Smooth muscle cell (in vitro differentiated cells): ENCODE data around the gene CD8B2. TPM values are rescaled to one million over a fixed set of nuclear protein-coding genes. Genes with fewer than 3 reads are reported as not detected.

Source experiments
- DNase-seq: peaks from one replicate; lab custom pipeline; 2025; ENCODE audit not compliant: unreplicated experiment; lab: John Stamatoyannopoulos, UW
- H2AFZ ChIP-seq: fragments of 200-600 bp; sonication (generic); 2 replicates; pipeline ENCODE4 v1.6.0; 2016; ENCODE audit warnings: antibody characterized with exemption, low read depth, mild to moderate bottlenecking
- H3F3A ChIP-seq: fragments of 200-600 bp; sonication (generic); 2 replicates; pipeline ENCODE4 v1.6.0; 2017; ENCODE audit warnings: antibody characterized with exemption, low read depth
- H3K27ac ChIP-seq: fragments of 200-600 bp; sonication (generic); 2 replicates; pipeline ENCODE4 v1.5.1; 2016; ENCODE audit warnings: low read depth, mild to moderate bottlenecking
- H3K27me3 ChIP-seq: fragments of 200-600 bp; sonication (generic); 2 replicates; pipeline ENCODE4 v1.6.1; 2016; ENCODE audit warnings: low read depth, mild to moderate bottlenecking
- H3K36me3 ChIP-seq: fragments of 200-600 bp; sonication (generic); 2 replicates; pipeline ENCODE4 v1.5.1; 2016; ENCODE audit warnings: low read depth
- H3K4me1 ChIP-seq: fragments of 200-600 bp; sonication (generic); 2 replicates; pipeline ENCODE4 v1.5.1; 2016; ENCODE audit warnings: low read depth
- H3K4me2 ChIP-seq: fragments of 200-600 bp; sonication (generic); 2 replicates; pipeline ENCODE4 v1.6.0; 2016; ENCODE audit warnings: mild to moderate bottlenecking
- H3K4me3 ChIP-seq: fragments of 200-600 bp; sonication (generic); 2 replicates; pipeline ENCODE4 v1.5.1; 2016; ENCODE audit warnings: mild to moderate bottlenecking
- H3K79me2 ChIP-seq: fragments of 200-600 bp; sonication (generic); 2 replicates; pipeline ENCODE4 v1.6.0; 2016; ENCODE audit warnings: low read depth, mild to moderate bottlenecking
- H3K9ac ChIP-seq: fragments of 200-600 bp; sonication (generic); 2 replicates; pipeline ENCODE4 v1.6.0; 2016; ENCODE audit warnings: low read depth
- H3K9me3 ChIP-seq: fragments of 200-600 bp; sonication (generic); replicated peaks from 2 replicates; pipeline ENCODE4 v1.5.1; 2016; ENCODE audit warnings: low read depth
- H4K20me1 ChIP-seq: fragments of 200-600 bp; sonication (generic); 2 replicates; pipeline ENCODE4 v1.6.0; 2016; ENCODE audit warnings: low read depth
- CTCF ChIP-seq: fragments of 200-600 bp; sonication (generic); IDR thresholded peaks from 2 replicates; pipeline ENCODE4 v1.5.1; 2017; ENCODE audit warnings: borderline replicate concordance, mild to moderate bottlenecking, antibody characterized with exemption; ENCODE audit not compliant: insufficient read depth, poor library complexity, severe bottlenecking
- WGBS: methylation state at CpG from one replicate; pipeline ENCODE4 v1.1.7; 2016; ENCODE audit warnings: low lambda C conversion rate; 5-methylcytosine and 5-hydroxymethylcytosine counted together
- polyA plus RNA-seq: library from polyadenylated mRNA; unstranded; fragments of >200 nt; fragmentation: Nextera tagmentation; extraction: Ambion mirVana; gene quantifications from 2 replicates; pipeline ENCODE4 v1.2.1, GENCODE V29; 2016
- total RNA-seq: library from RNA; depleted of rRNA; stranded (reverse); fragments of >200 nt; gene quantifications from 2 replicates; pipeline ENCODE4 v1.2.3, GENCODE V29; 2014

The CD8B2 gene
- total and polyA plus RNA-seq, 2 experiments from 2014 or later: not detected

- Histone ChIP-seq H3F3A (no peaks in the 10 kb centered on the region), H3K4me1 (peaks cover 3% of the 10 kb centered on the region), H2AFZ (no peak overlapping the region), H3K9ac (no peak overlapping the region), H3K36me3 (no peaks in the 10 kb centered on the region), H3K4me2 (no peak overlapping the region), H3K79me2 (no peaks in the 10 kb centered on the region), H4K20me1 (no peaks in the 10 kb centered on the region), H3K4me3 (no peak overlapping the region), H3K27ac (no peak overlapping the region), H3K27me3 (no peaks in the 10 kb centered on the region), H3K9me3 (no peaks in the 10 kb centered on the region)
- DNase-seq: no peak
- TF ChIP-seq CTCF: no peak
- WGBS: 94% methylated on average over 4 of the region's 4 CpGs
Measured at GRCh38 chr2:106561803-106562202, 74.6 kb downstream of the CD8B2 start.

GRCh38 chr2:106562268-106563186, 75.4 kb downstream of the CD8B2 start:
- WGBS: 56% methylated on average over 9 of the region's 9 CpGs
- H3K4me2 ChIP-seq: no peak overlapping the region

GRCh38 chr2:106563195-106563594, 76.0 kb downstream of the CD8B2 start:
- Histone ChIP-seq H3K79me2 (no peaks in the 10 kb centered on the region), H3K27ac (no peak overlapping the region), H3K4me2 (no peak overlapping the region), H3K4me1 (peaks cover 3% of the 10 kb centered on the region), H3K36me3 (no peaks in the 10 kb centered on the region), H4K20me1 (no peaks in the 10 kb centered on the region), H3F3A (no peaks in the 10 kb centered on the region), H3K9me3 (no peaks in the 10 kb centered on the region), H3K4me3 (no peak overlapping the region), H3K27me3 (no peaks in the 10 kb centered on the region), H3K9ac (no peak overlapping the region), H2AFZ (no peak overlapping the region)
- DNase-seq: no peak
- 82% methylated on average over 2 of the region's 2 CpGs for WGBS
- TF ChIP-seq CTCF: peak; percentile 17

More at GRCh38 chr2:106562268-106563186, 75.4 kb downstream of the CD8B2 start:
- no peaks in the 10 kb centered on the region for H3F3A ChIP-seq
- H3K4me1 ChIP-seq: peaks cover 3% of the 10 kb centered on the region
- no peaks in the 10 kb centered on the region for H3K36me3 ChIP-seq
- TF ChIP-seq CTCF: no peak
- H4K20me1 ChIP-seq: no peaks in the 10 kb centered on the region
- H3K4me3 ChIP-seq: no peak overlapping the region
- H3K9me3 ChIP-seq: no peaks in the 10 kb centered on the region
- no peaks in the 10 kb centered on the region for H3K79me2 ChIP-seq
- no peaks in the 10 kb centered on the region for H3K27me3 ChIP-seq
- H2AFZ ChIP-seq: no peak overlapping the region
- H3K9ac ChIP-seq: no peak overlapping the region
- DNase-seq: no peak
- H3K27ac ChIP-seq: no peak overlapping the region
